GM12874 (cell line): ENCODE data around the gene NPIPB8.

ENCODE experiments used
- CTCF ChIP-seq: IDR thresholded peaks from 2 replicates; pipeline ENCODE4 v1.5.1; 2011; ENCODE audit warnings: low read depth, mild to moderate bottlenecking, control low read depth, low read length, moderate library complexity; ENCODE audit not compliant: insufficient read depth

Gene NPIPB8

GRCh38 chr16:28596115-28596630 lies 41.7 kb upstream of the NPIPB8 start:
- TF ChIP-seq CTCF = no peak

GRCh38 chr16:28596840-28597691 lies 40.8 kb upstream of the NPIPB8 start, which contains the start of gene SULT1A2:
Gene SULT1A2 (minus strand): TSS chr16:28597050. CDS start chr16:28595930, 1,120 bp downstream.
- no peak for TF ChIP-seq CTCF

GRCh38 chr16:28597692-28598261 lies 40.1 kb upstream of the NPIPB8 start:
- TF ChIP-seq CTCF = no peak

- no peak for TF ChIP-seq CTCF
Observed at GRCh38 chr16:28602529-28602928, 35.3 kb upstream of the NPIPB8 start.

- no peak for TF ChIP-seq CTCF
Observed at GRCh38 chr16:28603381-28604185, 34.3 kb upstream of the NPIPB8 start.

GRCh38 chr16:28604186-28604565 lies 33.7 kb upstream of the NPIPB8 start:
- TF ChIP-seq CTCF = no peak

- no peak for TF ChIP-seq CTCF
Observed at GRCh38 chr16:28606291-28607115, 31.4 kb upstream of the NPIPB8 start.
